ENCODE measurements around the gene IGSF9B.

IGSF9B gene

GRCh38 chr11:133911171-133911570 is 45.6 kb downstream of the IGSF9B start:
- no peaks in the 10 kb centered on the region for H3K36me3 ChIP-seq (replicated peaks; ENCODE audit: low read depth, low read length)

DNA sequence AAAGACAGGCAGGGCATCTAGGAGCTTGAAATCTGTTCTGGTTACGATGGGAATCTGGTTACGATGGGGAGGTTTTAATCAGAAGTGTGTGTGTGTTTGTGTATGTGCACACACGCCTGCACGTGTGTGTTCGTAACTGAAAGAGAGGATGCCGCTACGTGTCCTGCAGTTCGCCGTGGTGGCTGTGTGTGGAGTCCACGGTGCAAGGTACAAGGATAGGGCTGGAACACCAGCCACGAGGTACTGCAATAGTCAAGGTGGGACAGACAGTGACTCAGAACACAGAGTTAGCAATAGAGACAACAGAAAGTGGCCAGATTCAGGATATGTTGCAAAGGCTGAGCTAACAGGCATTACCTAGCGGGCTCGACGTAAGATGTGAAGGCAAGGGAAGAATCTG is 46.7 kb downstream of the IGSF9B start:
- Histone ChIP-seq H3K4me1 (ENCODE audit: low read length) (peaks cover 9% of the 10 kb centered on the region), H4K20me1 (ENCODE audit: insufficient read depth, low read length) (no peaks in the 10 kb centered on the region), H3K4me2 (ENCODE audit: low read length) (no peak overlapping the region), H2AFZ (ENCODE audit: low read depth, low read length) (no peak overlapping the region), H3K27ac (ENCODE audit: low read length) (no peak overlapping the region), H3K36me3 (replicated peaks; ENCODE audit: low read depth, low read length) (no peaks in the 10 kb centered on the region), H3K27me3 (ENCODE audit: low read depth, low read length) (peaks cover 17% of the 10 kb centered on the region), H3K79me2 (ENCODE audit: low read length) (no peaks in the 10 kb centered on the region), H3K9ac (ENCODE audit: low read length) (no peak overlapping the region), H3K4me3 (ENCODE audit: low read length) (no peak overlapping the region), H3K9me3 (ENCODE audit: insufficient read depth, low read length) (no peaks in the 10 kb centered on the region)
- TF ChIP-seq, protein P1, sequence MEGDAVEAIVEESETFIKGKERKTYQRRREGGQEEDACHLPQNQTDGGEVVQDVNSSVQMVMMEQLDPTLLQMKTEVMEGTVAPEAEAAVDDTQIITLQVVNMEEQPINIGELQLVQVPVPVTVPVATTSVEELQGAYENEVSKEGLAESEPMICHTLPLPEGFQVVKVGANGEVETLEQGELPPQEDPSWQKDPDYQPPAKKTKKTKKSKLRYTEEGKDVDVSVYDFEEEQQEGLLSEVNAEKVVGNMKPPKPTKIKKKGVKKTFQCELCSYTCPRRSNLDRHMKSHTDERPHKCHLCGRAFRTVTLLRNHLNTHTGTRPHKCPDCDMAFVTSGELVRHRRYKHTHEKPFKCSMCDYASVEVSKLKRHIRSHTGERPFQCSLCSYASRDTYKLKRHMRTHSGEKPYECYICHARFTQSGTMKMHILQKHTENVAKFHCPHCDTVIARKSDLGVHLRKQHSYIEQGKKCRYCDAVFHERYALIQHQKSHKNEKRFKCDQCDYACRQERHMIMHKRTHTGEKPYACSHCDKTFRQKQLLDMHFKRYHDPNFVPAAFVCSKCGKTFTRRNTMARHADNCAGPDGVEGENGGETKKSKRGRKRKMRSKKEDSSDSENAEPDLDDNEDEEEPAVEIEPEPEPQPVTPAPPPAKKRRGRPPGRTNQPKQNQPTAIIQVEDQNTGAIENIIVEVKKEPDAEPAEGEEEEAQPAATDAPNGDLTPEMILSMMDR (IDR thresholded peaks at IDR 0.05; ENCODE audit: low read depth, low read length): no peak
- TF ChIP-seq EZH2phosphoT487 (IDR thresholded peaks at IDR 0.05; ENCODE audit: low read depth): no peak

More at GRCh38 chr11:133911171-133911570, 45.6 kb downstream of the IGSF9B start:
- Histone ChIP-seq H2AFZ (ENCODE audit: low read depth, low read length) (no peak overlapping the region), H3K4me2 (ENCODE audit: low read length) (no peak overlapping the region), H3K9me3 (ENCODE audit: insufficient read depth, low read length) (no peaks in the 10 kb centered on the region), H3K9ac (ENCODE audit: low read length) (no peak overlapping the region), H3K27ac (ENCODE audit: low read length) (no peak overlapping the region), H4K20me1 (ENCODE audit: insufficient read depth, low read length) (no peaks in the 10 kb centered on the region), H3K27me3 (ENCODE audit: low read depth, low read length) (peaks cover 26% of the 10 kb centered on the region), H3K79me2 (ENCODE audit: low read length) (no peaks in the 10 kb centered on the region), H3K4me3 (ENCODE audit: low read length) (no peak overlapping the region), H3K4me1 (ENCODE audit: low read length) (peaks cover under 1% of the 10 kb centered on the region)
- no peak for TF ChIP-seq EZH2phosphoT487 (IDR thresholded peaks at IDR 0.05; ENCODE audit: low read depth)
- TF ChIP-seq, protein P1 (IDR thresholded peaks at IDR 0.05; ENCODE audit: low read depth, low read length): peak; percentile 20

DNA sequence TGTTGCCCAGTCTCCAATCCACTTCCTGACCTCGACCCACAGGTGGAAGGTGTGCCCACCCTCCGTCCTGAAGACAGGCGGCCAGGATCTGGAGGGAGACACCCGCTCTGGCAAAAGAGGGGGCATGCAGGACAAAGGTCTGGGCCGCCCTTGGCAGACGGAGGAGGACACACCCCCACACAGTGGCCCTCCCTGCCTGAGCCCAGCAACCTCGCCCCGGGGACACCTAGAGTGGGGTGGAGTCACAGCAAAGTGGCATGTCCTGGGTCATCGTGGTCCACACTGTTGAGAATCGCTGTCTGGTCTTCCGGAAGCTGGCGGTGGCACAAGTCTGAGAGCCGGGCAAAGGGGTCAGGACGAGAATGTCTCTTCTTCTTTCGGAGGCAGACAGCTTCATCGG is 47.9 kb downstream of the IGSF9B start:
- Histone ChIP-seq H4K20me1 (ENCODE audit: insufficient read depth, low read length) (no peaks in the 10 kb centered on the region), H3K9ac (ENCODE audit: low read length) (no peak overlapping the region), H3K27me3 (ENCODE audit: low read depth, low read length) (peaks cover 17% of the 10 kb centered on the region), H3K4me3 (ENCODE audit: low read length) (no peak overlapping the region), H3K9me3 (ENCODE audit: insufficient read depth, low read length) (no peaks in the 10 kb centered on the region), H3K27ac (ENCODE audit: low read length) (no peak overlapping the region), H3K4me1 (ENCODE audit: low read length) (peaks cover 9% of the 10 kb centered on the region), H2AFZ (ENCODE audit: low read depth, low read length) (no peak overlapping the region), H3K36me3 (replicated peaks; ENCODE audit: low read depth, low read length) (no peaks in the 10 kb centered on the region), H3K4me2 (ENCODE audit: low read length) (no peak overlapping the region), H3K79me2 (ENCODE audit: low read length) (no peaks in the 10 kb centered on the region)
- TF ChIP-seq, protein P1 (IDR thresholded peaks at IDR 0.05; ENCODE audit: low read depth, low read length): no peak

DNA sequence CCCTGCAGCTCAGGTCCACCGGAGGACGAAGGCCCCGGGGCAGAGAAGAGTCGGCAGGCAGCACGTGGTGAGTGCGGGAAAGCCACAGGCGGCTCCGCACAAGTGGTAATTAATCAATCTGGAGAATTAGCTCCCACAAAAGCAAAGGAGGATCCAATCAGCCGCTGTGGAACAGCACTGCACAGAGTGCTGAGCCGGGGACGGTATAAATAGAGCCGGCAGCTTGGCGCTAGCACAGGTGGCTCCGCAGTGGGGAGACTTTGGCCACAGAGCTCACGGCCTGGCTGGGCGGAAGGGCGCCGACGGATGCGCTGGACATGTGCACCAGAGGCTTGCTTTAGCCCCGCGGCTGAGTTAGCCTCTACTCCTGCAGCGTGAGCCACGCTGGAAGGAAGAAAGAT is 48.9 kb downstream of the IGSF9B start:
- Histone ChIP-seq H2AFZ (ENCODE audit: low read depth, low read length) (no peak overlapping the region), H3K4me2 (ENCODE audit: low read length) (no peak overlapping the region), H3K4me1 (ENCODE audit: low read length) (peaks cover 9% of the 10 kb centered on the region), H3K79me2 (ENCODE audit: low read length) (no peaks in the 10 kb centered on the region), H3K9ac (ENCODE audit: low read length) (no peak overlapping the region), H3K27ac (ENCODE audit: low read length) (no peak overlapping the region), H3K4me3 (ENCODE audit: low read length) (no peak overlapping the region), H3K27me3 (ENCODE audit: low read depth, low read length) (peaks cover 9% of the 10 kb centered on the region), H3K36me3 (replicated peaks; ENCODE audit: low read depth, low read length) (no peaks in the 10 kb centered on the region), H3K9me3 (ENCODE audit: insufficient read depth, low read length) (no peaks in the 10 kb centered on the region), H4K20me1 (ENCODE audit: insufficient read depth, low read length) (no peaks in the 10 kb centered on the region)
- TF ChIP-seq, protein P1 (IDR thresholded peaks at IDR 0.05; ENCODE audit: low read depth, low read length): no peak
- no peak for TF ChIP-seq EZH2phosphoT487 (IDR thresholded peaks at IDR 0.05; ENCODE audit: low read depth)

Data from OCI-LY3 (cell line).